K562 (cell line): Measurements from ENCODE around the gene DLGAP1. TPM values are rescaled to one million over a fixed set of nuclear protein-coding genes. Genes with fewer than 3 reads are reported as not detected.

Source experiments
- EHMT2 ChIP-seq: fragments of 450-650 bp; IDR thresholded peaks from 2 replicates; pipeline ENCODE4 v1.6.1; 2018; ENCODE audit warnings: antibody characterized with exemption
- MCM7 ChIP-seq, 2 experiments: fragments of 450-650 bp; IDR thresholded peaks; 2 replicates each; pipeline ENCODE4 v1.6.1; 2016 to 2018
- MGA ChIP-seq: fragments of 450-650 bp; IDR thresholded peaks from 2 replicates; pipeline ENCODE4 v1.6.1; 2016; ENCODE audit warnings: mild to moderate bottlenecking, moderate library complexity
- MYNN ChIP-seq, 2 experiments: sonication (generic); formaldehyde crosslinking in 1 of 2; IDR thresholded peaks; 2 replicates each; pipeline versions ENCODE4 v1.5.0 to v1.6.1; 2016 to 2020; ENCODE audit warnings: antibody characterized with exemption in 1 of 2, missing genetic modification reagents in 1 of 2
- PCBP1 ChIP-seq: fragments of 200-400 bp; formaldehyde crosslinking; IDR thresholded peaks from 2 replicates; pipeline ENCODE4 v1.6.1; 2018; ENCODE audit warnings: mild to moderate bottlenecking, low read depth, low read length; ENCODE audit not compliant: poor library complexity, severe bottlenecking
- POU5F1 ChIP-seq: fragments of 150-350 bp; IDR thresholded peaks from 2 replicates; pipeline ENCODE4 v1.6.1; 2014; ENCODE audit warnings: borderline replicate concordance, low read length, low read depth, mild to moderate bottlenecking; ENCODE audit not compliant: partially characterized antibody
- RBM17 ChIP-seq: fragments of 200-400 bp; formaldehyde crosslinking; IDR thresholded peaks from 2 replicates; pipeline ENCODE4 v1.6.1; 2017; ENCODE audit warnings: low read depth, mild to moderate bottlenecking, low read length, borderline replicate concordance
- SIN3B ChIP-seq: fragments of 450-650 bp; IDR thresholded peaks from 2 replicates; pipeline ENCODE4 v1.6.1; 2017; ENCODE audit warnings: low read depth, mild to moderate bottlenecking, moderate library complexity
- ZNF785 ChIP-seq: fragments of 250-450 bp; sonication (Bioruptor Pico); IDR thresholded peaks from 2 replicates; pipeline ENCODE4 v1.4.0; 2020; ENCODE audit warnings: mild to moderate bottlenecking
- polyA plus RNA-seq, 8 experiments: library from polyadenylated mRNA; depleted of rRNA in 4 of 8; stranded (reverse) in 5 of 8; unstranded in 3 of 8; fragments of >200 nt; fragmentation: Nextera tagmentation in 2 of 8; fragmentation: Illumina TruSeq in 1 of 8; extraction: Ambion mirVana in 2 of 8; extraction: Trizol in 1 of 8; gene quantifications; 2 replicates each; pipeline versions ENCODE4 v1.2.1 to v1.2.3, GENCODE V29; 2011 to 2014; ENCODE audit warnings: inconsistent platforms in 1 of 8, missing spikeins in 1 of 8
- total RNA-seq, 7 experiments: library from RNA; depleted of rRNA in 6 of 7; stranded (reverse); fragments of >200 nt in 6 of 7; fragmentation: Illumina TruSeq in 2 of 7; extraction: Trizol in 2 of 7; gene quantifications; 2 replicates each; pipeline versions ENCODE4 v1.2.1 to v1.2.3, GENCODE V29; 2011 to 2021; ENCODE audit warnings: low replicate concordance in 1 of 7

The DLGAP1 gene
- total and polyA plus RNA-seq, 9 of the 15 experiments (the other 6 are each of a cell fraction or from before 2014, with no cell fraction given): 0.04 to 0.22 (median 0.08) TPM

GRCh38 chr18:4369705-4370104 lies 85.4 kb downstream of the DLGAP1 start (continued):
- no peak for TF ChIP-seq EHMT2
- TF ChIP-seq RBM17: no peak
- no peak for TF ChIP-seq MCM7 (IDR thresholded peaks at IDR 0.05)
- TF ChIP-seq MGA: no peak
- TF ChIP-seq SIN3B: no peak
- TF ChIP-seq POU5F1: no peak
- no peak for TF ChIP-seq MYNN (IDR thresholded peaks at IDR 0.05)
- TF ChIP-seq MYNN (CRISPR knock-in tag; IDR thresholded peaks at IDR 0.05): no peak
- no peak for TF ChIP-seq PCBP1
- TF ChIP-seq ZNF785 (CRISPR knock-in tag): no peak
- TF ChIP-seq, all 486 proteins: peak for 0
